HG03571 (cell line): ENCODE results near the gene JAKMIP2.
"Not testable (repeated sequence)": the region's sequence is repeated elsewhere in the genome, so short reads cannot be mapped to it uniquely, and the experiment has no call there.

ENCODE experiments used
- ATAC-seq: cut with Tn5 transposase; IDR thresholded peaks from one replicate; pipeline ENCODE4 v1.9.1; 2021; ENCODE audit not compliant: unreplicated experiment

JAKMIP2 gene

GRCh38 chr5:147563466-147564123 is 218.9 kb downstream of the JAKMIP2 start:
- no peak for ATAC-seq

- no peak for ATAC-seq
Observed at GRCh38 chr5:147561435-147561834, 221.1 kb downstream of the JAKMIP2 start.

- no peak for ATAC-seq
Observed at GRCh38 chr5:147560718-147561331, 221.7 kb downstream of the JAKMIP2 start.

GRCh38 chr5:147559749-147560148 is 222.8 kb downstream of the JAKMIP2 start:
- no peak for ATAC-seq

- ATAC-seq: no peak
Observed at GRCh38 chr5:147558826-147559225, 223.7 kb downstream of the JAKMIP2 start.

- ATAC-seq: no peak
Observed at GRCh38 chr5:147557876-147558745, 224.4 kb downstream of the JAKMIP2 start.

- no peak for ATAC-seq
Observed at GRCh38 chr5:147555176-147555575, 227.4 kb downstream of the JAKMIP2 start.

GRCh38 chr5:147554261-147554817 is 228.2 kb downstream of the JAKMIP2 start:
- no peak for ATAC-seq

GRCh38 chr5:147553817-147554216 is 228.7 kb downstream of the JAKMIP2 start:
- ATAC-seq: not testable (repeated sequence)

GRCh38 chr5:147552897-147553296 is 229.6 kb downstream of the JAKMIP2 start:
- no peak for ATAC-seq

GRCh38 chr5:147551677-147552076 is 230.9 kb downstream of the JAKMIP2 start:
- no peak for ATAC-seq

- ATAC-seq: no peak
Observed at GRCh38 chr5:147547730-147548129, 234.8 kb downstream of the JAKMIP2 start.

- ATAC-seq: no peak
Observed at GRCh38 chr5:147544556-147544955, 238.0 kb downstream of the JAKMIP2 start.

- ATAC-seq: no peak
Observed at GRCh38 chr5:147539053-147539452, 243.5 kb downstream of the JAKMIP2 start.

- ATAC-seq: no peak
Observed at GRCh38 chr5:147538236-147538635, 244.3 kb downstream of the JAKMIP2 start.
